ENCODE results near the gene MBOAT2.
"Not testable (repeated sequence)": the region's sequence is repeated elsewhere in the genome, so short reads cannot be mapped to it uniquely, and the experiment has no call there.

DNA sequence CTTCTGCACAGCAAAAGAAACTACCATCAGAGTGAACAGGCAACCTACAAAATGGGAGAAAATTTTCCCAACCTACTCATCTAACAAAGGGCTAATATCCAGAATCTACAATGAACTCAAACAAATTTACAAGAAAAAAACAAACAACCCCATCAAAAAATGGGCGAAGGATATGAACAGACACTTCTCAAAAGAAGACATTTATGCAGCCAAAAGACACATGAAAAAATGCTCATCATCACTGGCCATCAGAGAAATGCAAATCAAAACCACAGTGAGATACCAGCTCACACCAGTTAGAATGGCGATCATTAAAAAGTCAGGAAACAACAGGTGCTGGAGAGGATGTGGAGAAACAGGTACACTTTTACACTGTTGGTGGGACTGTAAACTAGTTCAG, 40.0 kb upstream of the MBOAT2 start:
- TF ChIP-seq POLR2A (IDR thresholded peaks at IDR 0.05) = not testable (repeated sequence)
- TF ChIP-seq, protein P1, sequence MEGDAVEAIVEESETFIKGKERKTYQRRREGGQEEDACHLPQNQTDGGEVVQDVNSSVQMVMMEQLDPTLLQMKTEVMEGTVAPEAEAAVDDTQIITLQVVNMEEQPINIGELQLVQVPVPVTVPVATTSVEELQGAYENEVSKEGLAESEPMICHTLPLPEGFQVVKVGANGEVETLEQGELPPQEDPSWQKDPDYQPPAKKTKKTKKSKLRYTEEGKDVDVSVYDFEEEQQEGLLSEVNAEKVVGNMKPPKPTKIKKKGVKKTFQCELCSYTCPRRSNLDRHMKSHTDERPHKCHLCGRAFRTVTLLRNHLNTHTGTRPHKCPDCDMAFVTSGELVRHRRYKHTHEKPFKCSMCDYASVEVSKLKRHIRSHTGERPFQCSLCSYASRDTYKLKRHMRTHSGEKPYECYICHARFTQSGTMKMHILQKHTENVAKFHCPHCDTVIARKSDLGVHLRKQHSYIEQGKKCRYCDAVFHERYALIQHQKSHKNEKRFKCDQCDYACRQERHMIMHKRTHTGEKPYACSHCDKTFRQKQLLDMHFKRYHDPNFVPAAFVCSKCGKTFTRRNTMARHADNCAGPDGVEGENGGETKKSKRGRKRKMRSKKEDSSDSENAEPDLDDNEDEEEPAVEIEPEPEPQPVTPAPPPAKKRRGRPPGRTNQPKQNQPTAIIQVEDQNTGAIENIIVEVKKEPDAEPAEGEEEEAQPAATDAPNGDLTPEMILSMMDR (IDR thresholded peaks at IDR 0.05) = not testable (repeated sequence)
